OCI-LY7 (cell line): ENCODE results near the gene BLM. TPM values are rescaled to one million over a fixed set of nuclear protein-coding genes. Genes with fewer than 3 reads are reported as not detected.

ENCODE experiments used
- BruUV-seq: library from RNA; stranded (reverse); fragments of 400-500 nt; replicated peaks from 2 replicates; lab custom pipeline; 2021; lab: Mats Ljungman, UMichigan
- CTCF ChIA-PET: fragments of 300-600 bp; sonication (Branson Sonifier 250); formaldehyde crosslinking; loops from one replicate; lab custom pipeline; 2022; ENCODE audit warnings: antibody characterized with exemption; ENCODE audit not compliant: unreplicated experiment; lab: Charles Lee
- POLR2A ChIA-PET: fragments of 300-600 bp; sonication (Branson Sonifier 250); formaldehyde crosslinking; loops from one replicate; lab custom pipeline; 2022; ENCODE audit warnings: antibody characterized with exemption; lab: Charles Lee
- DNase-seq: peaks from one replicate; pipeline ENCODE4 v3.0.0-alpha.2; 2015; ENCODE audit warnings: low spot score
- H2AFZ ChIP-seq: fragments of 200-600 bp; sonication (generic), shearing (Covaris generic); 2 replicates; pipeline ENCODE4 v1.6.1; 2014; ENCODE audit warnings: mild to moderate bottlenecking, antibody characterized with exemption, low read length, moderate library complexity
- H3K27ac ChIP-seq: fragments of 200-600 bp; sonication (generic); 2 replicates; pipeline ENCODE4 v1.5.1; 2014; ENCODE audit warnings: mixed run types, low read depth, mild to moderate bottlenecking, moderate library complexity, low read length, inconsistent platforms; ENCODE audit not compliant: poor library complexity, severe bottlenecking
- H3K36me3 ChIP-seq: fragments of 200-600 bp; sonication (generic); 2 replicates; pipeline ENCODE4 v1.6.1; 2014; ENCODE audit warnings: mild to moderate bottlenecking, antibody characterized with exemption, low read length, moderate library complexity, mixed read lengths; ENCODE audit not compliant: insufficient read depth
- H3K4me1 ChIP-seq: fragments of 200-600 bp; sonication (generic); 2 replicates; pipeline ENCODE4 v1.5.1; 2014; ENCODE audit warnings: mild to moderate bottlenecking, low read length; ENCODE audit not compliant: insufficient read depth, poor library complexity, severe bottlenecking
- H3K4me2 ChIP-seq: fragments of 200-600 bp; sonication (generic); 2 replicates; pipeline ENCODE4 v1.6.1; 2014; ENCODE audit warnings: mild to moderate bottlenecking, low read length
- H3K4me3 ChIP-seq: fragments of 200-600 bp; sonication (generic); 2 replicates; pipeline ENCODE4 v1.5.1; 2014; ENCODE audit warnings: mild to moderate bottlenecking, low read depth, low read length; ENCODE audit not compliant: poor library complexity, severe bottlenecking
- H3K79me2 ChIP-seq: fragments of 200-600 bp; sonication (generic); 2 replicates; pipeline ENCODE4 v1.6.1; 2016; ENCODE audit warnings: low read depth, mild to moderate bottlenecking, low read length, moderate library complexity, mixed read lengths; ENCODE audit not compliant: insufficient read depth
- H3K9me2 ChIP-seq: fragments of 200-600 bp; sonication (generic); 2 replicates; pipeline ENCODE4 v1.6.1; 2016; ENCODE audit warnings: mild to moderate bottlenecking, low read length, mixed read lengths; ENCODE audit not compliant: insufficient read depth
- H3K9me3 ChIP-seq: fragments of 200-600 bp; sonication (generic); 2 replicates; pipeline ENCODE4 v1.6.1; 2014; ENCODE audit warnings: mild to moderate bottlenecking, mixed run types, low read length, mixed read lengths
- H4K20me1 ChIP-seq: fragments of 200-600 bp; sonication (generic); 2 replicates; pipeline ENCODE4 v1.6.1; 2014; ENCODE audit warnings: mild to moderate bottlenecking, antibody characterized with exemption, low read length, moderate library complexity, mixed read lengths; ENCODE audit not compliant: insufficient read depth
- CTCF ChIP-seq: fragments of 200-600 bp; sonication (generic); conservative IDR thresholded peaks from 2 replicates; pipeline ENCODE4 v1.5.1; 2014; ENCODE audit warnings: mild to moderate bottlenecking, antibody characterized with exemption, low read length, moderate library complexity, mixed read lengths
- EZH2phosphoT487 ChIP-seq: fragments of 200-600 bp; sonication (generic); IDR thresholded peaks from 2 replicates; pipeline ENCODE4 v1.6.1; 2018; ENCODE audit warnings: low read depth, borderline replicate concordance, mild to moderate bottlenecking, mixed run types, antibody characterized with exemption, low read length, moderate library complexity, mixed read lengths
- intact Hi-C: fragments of 100-400 bp; cut with micrococcal nuclease; formaldehyde crosslinking; loops from one replicate; pipeline ENCODE4 v1.10.0; 2022; ENCODE audit not compliant: unreplicated experiment
- total RNA-seq, 2 experiments: library from RNA; depleted of rRNA in 1 of 2; stranded (reverse); fragments of >200 nt in 1 of 2; shearing (Covaris generic) in 1 of 2; gene quantifications; 2 replicates each; pipeline ENCODE4 v1.2.3, GENCODE V29; 2014 to 2022

BLM gene
- total RNA-seq, 2 experiments from 2014 or later, result 47.1 to 51.8 TPM

GRCh38 chr15:90862964-90863778, 146.0 kb downstream of the BLM start:
- no peaks in the 10 kb centered on the region for H3K79me2 ChIP-seq
- no peak overlapping the region for H3K4me2 ChIP-seq
- no peak overlapping the region for H2AFZ ChIP-seq
- H3K4me3 ChIP-seq, result no peak overlapping the region
- TF ChIP-seq EZH2phosphoT487 (no peak), CTCF (no peak)
- H4K20me1 ChIP-seq, result no peaks in the 10 kb centered on the region
- BruUV-seq, result no TSS peak
- POLR2A ChIA-PET, result interaction anchor here (0.6 to 1.3 kb wide), 3 partner anchors 56 to 271 kb away, joined by 3 to 4 read pairs (median 4); no protein-coding TSS in a partner anchor
- no peaks in the 10 kb centered on the region for H3K9me3 ChIP-seq
- no peaks in the 10 kb centered on the region for H3K4me1 ChIP-seq
- no peak overlapping the region for H3K27ac ChIP-seq
- no peak for DNase-seq
- CTCF ChIA-PET, result no interaction called here
- intact Hi-C loops, result no loop called here
- no peaks in the 10 kb centered on the region for H3K9me2 ChIP-seq
- H3K36me3 ChIP-seq, result no peaks in the 10 kb centered on the region

- Histone ChIP-seq H4K20me1 (no peaks in the 10 kb centered on the region), H3K4me3 (no peak overlapping the region), H3K79me2 (no peaks in the 10 kb centered on the region), H3K4me2 (no peak overlapping the region), H3K9me2 (no peaks in the 10 kb centered on the region), H3K9me3 (no peaks in the 10 kb centered on the region), H2AFZ (no peak overlapping the region), H3K4me1 (peaks cover under 1% of the 10 kb centered on the region), H3K27ac (no peak overlapping the region), H3K36me3 (no peaks in the 10 kb centered on the region)
- intact Hi-C loops, result no loop called here
- ChIA-PET POLR2A (interaction anchor here (0.6 kb wide), 1 partner anchor 535 kb away, joined by 4 read pairs; no protein-coding TSS in a partner anchor), CTCF (no interaction called here)
- TF ChIP-seq CTCF, result no peak
- no peak for TF ChIP-seq EZH2phosphoT487
- no peak for DNase-seq
- no TSS peak for BruUV-seq
Measured at GRCh38 chr15:90863987-90864386, 146.8 kb downstream of the BLM start.

- DNase-seq, result no peak
- ChIA-PET CTCF (no interaction called here), POLR2A (interaction anchor here (0.6 to 0.8 kb wide), 4 partner anchors 65 to 536 kb away, joined by 3 to 7 read pairs (median 4); no protein-coding TSS in a partner anchor)
- no peaks in the 10 kb centered on the region for H3K9me2 ChIP-seq
- no peak overlapping the region for H3K4me3 ChIP-seq
- H3K4me2 ChIP-seq, result no peak overlapping the region
- H3K27ac ChIP-seq, result no peak overlapping the region
- peaks cover 5% of the 10 kb centered on the region for H3K4me1 ChIP-seq
- TF ChIP-seq CTCF, result no peak
- no peak for TF ChIP-seq EZH2phosphoT487
- intact Hi-C loops, result no loop called here
- no peaks in the 10 kb centered on the region for H4K20me1 ChIP-seq
- H3K79me2 ChIP-seq, result no peaks in the 10 kb centered on the region
- H3K9me3 ChIP-seq, result no peaks in the 10 kb centered on the region
- no peak overlapping the region for H2AFZ ChIP-seq
- no peaks in the 10 kb centered on the region for H3K36me3 ChIP-seq
- BruUV-seq, result no TSS peak
Measured at GRCh38 chr15:90864507-90864906, 147.4 kb downstream of the BLM start.
